PC-9 (cell line): Measurements from ENCODE around the gene PUM2.

Experiments used
- EZH2 ChIP-seq: fragments of 200-600 bp; sonication (generic); IDR thresholded peaks from 2 replicates; pipeline ENCODE4 v1.8.0; 2017; ENCODE audit warnings: antibody characterized with exemption, low read depth
- TF ChIP-seq, protein P1 (sequence below): fragments of 200-600 bp; sonication (generic); conservative IDR thresholded peaks from 2 replicates; pipeline ENCODE4 v1.6.1; 2017; ENCODE audit warnings: mixed run types, antibody characterized with exemption, mild to moderate bottlenecking, moderate library complexity

DNA sequence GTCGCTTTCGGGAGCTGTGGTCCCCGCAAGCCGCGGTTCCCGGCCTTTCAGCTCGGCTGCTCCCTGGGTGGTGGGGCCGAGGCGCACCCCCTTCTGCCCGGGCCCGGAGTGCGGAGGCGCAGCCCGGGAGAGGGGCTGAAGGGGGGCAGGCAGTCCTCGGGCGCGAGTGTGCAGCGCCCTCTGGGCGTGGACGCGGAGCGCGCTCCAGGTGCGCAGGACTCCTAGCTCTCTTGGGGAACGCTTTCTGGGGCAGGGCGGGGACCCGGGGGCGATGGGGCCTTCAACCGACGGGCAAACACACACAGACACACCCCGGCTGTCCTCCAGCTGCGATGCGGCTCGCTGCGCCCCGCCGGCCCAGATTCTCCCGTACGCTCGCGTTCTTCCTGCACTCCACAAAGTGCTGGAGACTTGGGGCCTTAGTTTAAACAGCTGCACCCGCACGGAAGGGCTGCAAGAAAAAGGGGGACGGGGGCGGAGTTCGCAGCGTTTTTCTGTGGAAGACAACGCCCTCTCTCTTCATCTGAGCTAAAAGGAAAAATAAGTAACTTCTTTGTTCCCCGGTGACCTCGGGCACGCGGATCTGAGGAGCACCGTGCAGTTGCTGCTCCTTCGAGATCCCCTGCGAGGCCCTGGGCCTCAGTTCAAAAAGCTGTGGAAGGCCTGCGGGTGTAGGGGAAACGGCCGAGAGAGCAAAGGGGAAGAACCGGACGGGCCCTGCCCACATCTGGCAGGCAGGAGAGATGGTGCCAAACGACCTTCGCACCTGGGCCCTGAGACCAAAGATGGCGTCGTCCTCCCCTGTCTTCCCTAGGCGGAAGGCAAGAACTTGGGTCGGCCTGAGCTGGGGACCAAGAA, 125.1 kb downstream of the PUM2 start:
- TF ChIP-seq, protein P1, sequence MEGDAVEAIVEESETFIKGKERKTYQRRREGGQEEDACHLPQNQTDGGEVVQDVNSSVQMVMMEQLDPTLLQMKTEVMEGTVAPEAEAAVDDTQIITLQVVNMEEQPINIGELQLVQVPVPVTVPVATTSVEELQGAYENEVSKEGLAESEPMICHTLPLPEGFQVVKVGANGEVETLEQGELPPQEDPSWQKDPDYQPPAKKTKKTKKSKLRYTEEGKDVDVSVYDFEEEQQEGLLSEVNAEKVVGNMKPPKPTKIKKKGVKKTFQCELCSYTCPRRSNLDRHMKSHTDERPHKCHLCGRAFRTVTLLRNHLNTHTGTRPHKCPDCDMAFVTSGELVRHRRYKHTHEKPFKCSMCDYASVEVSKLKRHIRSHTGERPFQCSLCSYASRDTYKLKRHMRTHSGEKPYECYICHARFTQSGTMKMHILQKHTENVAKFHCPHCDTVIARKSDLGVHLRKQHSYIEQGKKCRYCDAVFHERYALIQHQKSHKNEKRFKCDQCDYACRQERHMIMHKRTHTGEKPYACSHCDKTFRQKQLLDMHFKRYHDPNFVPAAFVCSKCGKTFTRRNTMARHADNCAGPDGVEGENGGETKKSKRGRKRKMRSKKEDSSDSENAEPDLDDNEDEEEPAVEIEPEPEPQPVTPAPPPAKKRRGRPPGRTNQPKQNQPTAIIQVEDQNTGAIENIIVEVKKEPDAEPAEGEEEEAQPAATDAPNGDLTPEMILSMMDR: peak; percentile 75
- no peak for TF ChIP-seq EZH2
